ENCODE data around the gene SLC7A5. TPM values are rescaled to one million over a fixed set of nuclear protein-coding genes. Genes with fewer than 3 reads are reported as not detected.
"Not testable (repeated sequence)": the region's sequence is repeated elsewhere in the genome, so short reads cannot be mapped to it uniquely, and the experiment has no call there.

SLC7A5 gene
- polyA plus RNA-seq, 1 donor from 2014 or later: 3.9 TPM

GRCh38 chr16:87864331-87864989, 4.8 kb downstream of the SLC7A5 start:
- no peak for TF ChIP-seq REST (IDR thresholded peaks at IDR 0.05; ENCODE audit: borderline replicate concordance)
- no peak for TF ChIP-seq CTCF (IDR thresholded peaks at IDR 0.05; ENCODE audit: poor library complexity, severe bottlenecking)
- no peak overlapping the region for H3K4me3 ChIP-seq (ENCODE audit: low read length)
- H3K9me2 ChIP-seq (ENCODE audit: insufficient read depth, low read length): no peaks in the 10 kb centered on the region
- H3K36me3 ChIP-seq (ENCODE audit: insufficient read depth, low read length): no peaks in the 10 kb centered on the region
- no peaks in the 10 kb centered on the region for H3K79me2 ChIP-seq (replicated peaks; ENCODE audit: insufficient read depth, low read length)
- no peak overlapping the region for H3K4me2 ChIP-seq (ENCODE audit: low read length)
- no peaks in the 10 kb centered on the region for H3K9me3 ChIP-seq (ENCODE audit: low read length)
- no peaks in the 10 kb centered on the region for H3F3A ChIP-seq (ENCODE audit: insufficient read depth, low read length, poor library complexity, severe bottlenecking)
- H3K9ac ChIP-seq (ENCODE audit: low read length): no peak overlapping the region
- H4K20me1 ChIP-seq (ENCODE audit: insufficient read depth): no peaks in the 10 kb centered on the region
- no peaks in the 10 kb centered on the region for H3K27me3 ChIP-seq (ENCODE audit: insufficient read depth, low read depth, low read length)
- H2AFZ ChIP-seq (ENCODE audit: low read depth, low read length): no peak overlapping the region
- no peak overlapping the region for H3K27ac ChIP-seq (ENCODE audit: low read length)

GRCh38 chr16:87863327-87863635, 6.0 kb downstream of the SLC7A5 start:
- H3K9me3 ChIP-seq (ENCODE audit: low read length); H3F3A ChIP-seq (ENCODE audit: insufficient read depth, low read length, poor library complexity, severe bottlenecking); H3K4me3 ChIP-seq (ENCODE audit: low read length); H3K9me2 ChIP-seq (ENCODE audit: insufficient read depth, low read length); H3K79me2 ChIP-seq (replicated peaks; ENCODE audit: insufficient read depth, low read length); H3K27ac ChIP-seq (ENCODE audit: low read length); H3K27me3 ChIP-seq (ENCODE audit: insufficient read depth, low read depth, low read length); H3K36me3 ChIP-seq (ENCODE audit: insufficient read depth, low read length); H2AFZ ChIP-seq (ENCODE audit: low read depth, low read length); H3K9ac ChIP-seq (ENCODE audit: low read length); H4K20me1 ChIP-seq (ENCODE audit: insufficient read depth); H3K4me2 ChIP-seq (ENCODE audit: low read length): not testable (repeated sequence)

- not testable (repeated sequence) for H3K79me2 ChIP-seq (replicated peaks; ENCODE audit: insufficient read depth, low read length); H2AFZ ChIP-seq (ENCODE audit: low read depth, low read length); H3F3A ChIP-seq (ENCODE audit: insufficient read depth, low read length, poor library complexity, severe bottlenecking); H4K20me1 ChIP-seq (ENCODE audit: insufficient read depth); H3K9ac ChIP-seq (ENCODE audit: low read length); H3K4me2 ChIP-seq (ENCODE audit: low read length); H3K36me3 ChIP-seq (ENCODE audit: insufficient read depth, low read length); H3K27me3 ChIP-seq (ENCODE audit: insufficient read depth, low read depth, low read length); H3K9me2 ChIP-seq (ENCODE audit: insufficient read depth, low read length); H3K9me3 ChIP-seq (ENCODE audit: low read length); H3K4me3 ChIP-seq (ENCODE audit: low read length); H3K27ac ChIP-seq (ENCODE audit: low read length)
Observed at GRCh38 chr16:87862597-87863326, 6.5 kb downstream of the SLC7A5 start.

GRCh38 chr16:87861300-87862099, 7.8 kb downstream of the SLC7A5 start:
- not testable (repeated sequence) for H3K4me2 ChIP-seq (ENCODE audit: low read length); H3K9ac ChIP-seq (ENCODE audit: low read length)

More at GRCh38 chr16:87861300-87862099, 7.8 kb downstream of the SLC7A5 start:
- H3K9me3 ChIP-seq (ENCODE audit: low read length); H3F3A ChIP-seq (ENCODE audit: insufficient read depth, low read length, poor library complexity, severe bottlenecking); H3K36me3 ChIP-seq (ENCODE audit: insufficient read depth, low read length); H4K20me1 ChIP-seq (ENCODE audit: insufficient read depth); H3K79me2 ChIP-seq (replicated peaks; ENCODE audit: insufficient read depth, low read length); H3K4me3 ChIP-seq (ENCODE audit: low read length); H3K27me3 ChIP-seq (ENCODE audit: insufficient read depth, low read depth, low read length); H3K27ac ChIP-seq (ENCODE audit: low read length); H3K9me2 ChIP-seq (ENCODE audit: insufficient read depth, low read length); H2AFZ ChIP-seq (ENCODE audit: low read depth, low read length): not testable (repeated sequence)

Measured in neural cell (in vitro differentiated cells).